ENCODE measurements around the gene RAB25. TPM values are rescaled to one million over a fixed set of nuclear protein-coding genes. Genes with fewer than 3 reads are reported as not detected.

The RAB25 gene
- total RNA-seq: not detected
- polyA plus RNA-seq: under 1 TPM in 1 of 2 donors, not detected in 1; 0.38 TPM
- long read RNA-seq, donor 1: 0 reads
- long read RNA-seq, donor 2: 0 reads
- long read RNA-seq, donor 3: 0 reads

- H3K27me3 ChIP-seq: no peaks in the 10 kb centered on the region
- ATAC-seq (peak in 1 of 4 donors; percentile 14), DNase-seq (peak in 2 of 5 donors; percentile 13 to 22)
- H3K9me3 ChIP-seq: no peaks in the 10 kb centered on the region
- no peak for TF ChIP-seq CTCF (IDR thresholded peaks at IDR 0.05)
- no peak for TF ChIP-seq POLR2A (IDR thresholded peaks at IDR 0.05)
- intact Hi-C loops (cut with DNase I): loop anchor here in 1 of 10 donors (10.0 kb wide), 1 partner anchor 126 kb away; the partner anchor contains the start of gene KHDC4
- H3K4me3 ChIP-seq: no peak within 1 kb of the TSS
- WGBS, 4 donors: 58 to 61% (median 60%) methylated on average over 11 of the region's 11 CpGs
- peaks cover 0 to 28% (median 8%) of the 10 kb centered on the region in 9 donors for H3K36me3 ChIP-seq
- H3K4me1 ChIP-seq: peaks cover 0 to 7% (median under 1%) of the 10 kb centered on the region in 12 donors
- H3K27ac ChIP-seq: no peak within 1 kb of the TSS
Measured at GRCh38 chr1:156060937-156061636, at the start of gene RAB25. Gene RAB25 (plus strand): TSS chr1:156061160. CDS start chr1:156061401, 241 bp downstream.

- intact Hi-C loops (cut with DNase I): no loop called here
- DNase-seq: no peak
- Histone ChIP-seq H3K27ac (no peak overlapping the region), H3K36me3 (peaks cover 4 to 97% (median 88%) of the 10 kb centered on the region in 9 donors), H3K27me3 (no peaks in the 10 kb centered on the region), H3K4me3 (no peak overlapping the region), H3K4me1 (no peaks in the 10 kb centered on the region), H3K9me3 (no peaks in the 10 kb centered on the region)
- no peak for TF ChIP-seq POLR2A (IDR thresholded peaks at IDR 0.05)
- no peak for TF ChIP-seq CTCF (IDR thresholded peaks at IDR 0.05)
- ATAC-seq: no peak
- WGBS, 4 donors: 89 to 96% (median 93%) methylated on average over 4 of the region's 4 CpGs
Measured at GRCh38 chr1:156012051-156012817, 48.7 kb upstream of the RAB25 start.

- Histone ChIP-seq H3K27me3 (no peaks in the 10 kb centered on the region), H3K4me1 (peaks cover 0 to 15% (median 6%) of the 10 kb centered on the region in 12 donors), H3K9me3 (no peaks in the 10 kb centered on the region), H3K27ac (no peak overlapping the region), H3K36me3 (peaks cover 4 to 98% (median 93%) of the 10 kb centered on the region in 9 donors), H3K4me3 (no peak overlapping the region)
- DNase-seq: no peak
- intact Hi-C loops (cut with DNase I): no loop called here
- no peak for ATAC-seq
- 92 to 97% (median 93%) methylated on average over 7 of the region's 7 CpGs for WGBS, 4 donors
- TF ChIP-seq POLR2A (IDR thresholded peaks at IDR 0.05) (no peak), CTCF (IDR thresholded peaks at IDR 0.05) (no peak)
Measured at GRCh38 chr1:156014829-156015228, 46.1 kb upstream of the RAB25 start.

GRCh38 chr1:156019946-156020292 is 41.0 kb upstream of the RAB25 start:
- Histone ChIP-seq H3K4me3 (peak overlapping the region; percentile 59 to 94 (median 81)), H3K4me1 (peaks cover 0 to 23% (median 11%) of the 10 kb centered on the region in 12 donors), H3K36me3 (peaks cover 0 to 47% (median 42%) of the 10 kb centered on the region in 9 donors), H3K9me3 (no peaks in the 10 kb centered on the region), H3K27me3 (no peaks in the 10 kb centered on the region), H3K27ac (peak overlapping the region in 11 of 12 donors; percentile 45 to 96 (median 91))
- ATAC-seq: no peak
- DNase-seq: no peak
- TF ChIP-seq CTCF (IDR thresholded peaks at IDR 0.05) (no peak), POLR2A (IDR thresholded peaks at IDR 0.05) (no peak)
- intact Hi-C loops (cut with DNase I): loop anchor here in 3 of 10 donors (2.0 to 5.0 kb wide), 2 partner anchors 31 to 37 kb away; no protein-coding TSS in a partner anchor
- 26 to 51% (median 39%) methylated on average over 8 of the region's 8 CpGs for WGBS, 4 donors

Data from heart left ventricle (tissue), 16 donors.